Psoas muscle (tissue), 8 donors: ENCODE results near the gene IGFBPL1. TPM values are rescaled to one million over a fixed set of nuclear protein-coding genes. Genes with fewer than 3 reads are reported as not detected.
"Not testable (repeated sequence)": the region's sequence is repeated elsewhere in the genome, so short reads cannot be mapped to it uniquely, and the experiment has no call there.

ENCODE experiments used
- ATAC-seq, 4 donors: fragments of 200-7000 bp; cut with Tn5 transposase; one replicate each; pipeline ENCODE4 v1.9.1; 2020; ENCODE audit warnings: moderate library complexity in 3 of 4, mild to moderate bottlenecking in 2 of 4
- DNase-seq, 2 donors: peaks; one replicate each; pipeline ENCODE4 v3.0.0-alpha.2; 2020
- H3K27ac ChIP-seq: fragments of 200-600 bp; one replicate; pipeline ENCODE4 v1.8.0; 2022
- H3K27me3 ChIP-seq, 3 donors: fragments of 200-600 bp in 1 of 3; one replicate each; pipeline versions ENCODE4 v1.6.1 to v1.8.0; 2013 to 2022; ENCODE audit warnings: low read length in 2 of 3, mild to moderate bottlenecking in 2 of 3, moderate library complexity in 1 of 3; ENCODE audit not compliant: insufficient read depth in 3 of 3
- H3K36me3 ChIP-seq, 2 donors: fragments of 200-600 bp in 1 of 2; one replicate each; pipeline versions ENCODE4 v1.6.1 to v1.8.0; 2013 to 2022; ENCODE audit warnings: low read depth in 1 of 2, mild to moderate bottlenecking in 1 of 2, moderate library complexity in 1 of 2; ENCODE audit not compliant: insufficient read depth in 1 of 2
- H3K4me1 ChIP-seq: fragments of 200-600 bp; one replicate; pipeline ENCODE4 v1.8.0; 2022
- H3K4me3 ChIP-seq: fragments of 200-600 bp; one replicate; pipeline ENCODE4 v1.8.0; 2022; ENCODE audit warnings: mild to moderate bottlenecking
- H3K9me3 ChIP-seq: fragments of 200-600 bp; one replicate; pipeline ENCODE4 v1.8.0; 2022
- WGBS, 3 donors: extraction: QIAGEN DNeasy Blood & Tissue Kit; methylation state at CpG; one replicate each; pipeline versions ENCODE4 v1.1.6 to v1.1.7; 2013; 5-methylcytosine and 5-hydroxymethylcytosine counted together
- intact Hi-C, 2 donors: fragments of 100-400 bp; cut with DNase I; formaldehyde crosslinking; loops; one replicate each; pipeline versions ENCODE4 v1.11.0 to v1.14.2; 2022
- polyA plus RNA-seq, 3 donors: library from polyadenylated mRNA; stranded (reverse); fragments of 200-250 nt; gene quantifications; one replicate each; pipeline ENCODE4 v1.2.3, GENCODE V29; 2013
- total RNA-seq, 4 donors: library from RNA; stranded (reverse); fragmentation: NEBNext Ultra II Directional in 2 of 4; extraction: Animal tissue kit (Norgen Biotek cat#: 25700) in 2 of 4; gene quantifications; one replicate each; pipeline versions ENCODE4 v1.2.1 to v1.2.4, GENCODE V29; 2021 to 2023
- TF ChIP-seq, protein P1 (sequence below): fragments of 200-600 bp; IDR thresholded peaks from one replicate; pipeline ENCODE4 v1.8.0; 2022; ENCODE audit warnings: antibody characterized with exemption
- donor health status: healthy with polysubstance abuse.
- donor health status: DM: no; HTN: no; CAD: no; lungs with moderate emphysema.
- donor health status: Bipolar disorder and iron deficiency.
- donor health status: healthy.
- donor health status: DM: yes; HTN: yes; CAD: no.
- donor health status: DM: no; HTN: no; CAD: no.
- donor health status: DM: no; HTN: no; CAD: no.
- donor health status: DM: yes; HTN: yes; CAD: no.

IGFBPL1 gene
- total and polyA plus RNA-seq, 7 donors = 0.10 to 0.51 (median 0.42) TPM; not detected in 4

DNA sequence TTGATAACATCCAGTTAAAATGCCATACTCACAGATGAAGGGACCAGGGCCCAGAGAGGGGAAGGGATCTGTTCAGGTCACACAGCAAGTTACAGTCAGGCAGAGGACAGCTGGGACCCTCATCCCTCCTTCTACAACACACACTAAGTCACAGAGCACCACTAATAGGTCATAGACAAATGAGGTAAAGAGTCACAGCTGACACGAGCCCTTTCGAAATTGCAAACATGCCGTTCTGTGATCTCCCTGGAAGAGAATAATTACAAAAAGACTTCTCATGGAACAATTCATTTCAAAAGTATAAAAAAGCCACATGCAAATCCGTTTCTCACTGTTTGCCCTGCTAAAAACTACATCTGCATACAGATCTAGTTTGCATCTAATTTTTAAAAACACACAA lies 15.5 kb downstream of the IGFBPL1 start:
- H3K27me3 ChIP-seq = peaks cover 0 to 25% (median 0%) of the 10 kb centered on the region in 3 donors
- no peak overlapping the region for H3K27ac ChIP-seq
- no peak overlapping the region for H3K4me3 ChIP-seq
- ATAC-seq = no peak
- no peak for DNase-seq
- H3K36me3 ChIP-seq = no peaks in the 10 kb centered on the region
- no peaks in the 10 kb centered on the region for H3K9me3 ChIP-seq
- TF ChIP-seq, protein P1, sequence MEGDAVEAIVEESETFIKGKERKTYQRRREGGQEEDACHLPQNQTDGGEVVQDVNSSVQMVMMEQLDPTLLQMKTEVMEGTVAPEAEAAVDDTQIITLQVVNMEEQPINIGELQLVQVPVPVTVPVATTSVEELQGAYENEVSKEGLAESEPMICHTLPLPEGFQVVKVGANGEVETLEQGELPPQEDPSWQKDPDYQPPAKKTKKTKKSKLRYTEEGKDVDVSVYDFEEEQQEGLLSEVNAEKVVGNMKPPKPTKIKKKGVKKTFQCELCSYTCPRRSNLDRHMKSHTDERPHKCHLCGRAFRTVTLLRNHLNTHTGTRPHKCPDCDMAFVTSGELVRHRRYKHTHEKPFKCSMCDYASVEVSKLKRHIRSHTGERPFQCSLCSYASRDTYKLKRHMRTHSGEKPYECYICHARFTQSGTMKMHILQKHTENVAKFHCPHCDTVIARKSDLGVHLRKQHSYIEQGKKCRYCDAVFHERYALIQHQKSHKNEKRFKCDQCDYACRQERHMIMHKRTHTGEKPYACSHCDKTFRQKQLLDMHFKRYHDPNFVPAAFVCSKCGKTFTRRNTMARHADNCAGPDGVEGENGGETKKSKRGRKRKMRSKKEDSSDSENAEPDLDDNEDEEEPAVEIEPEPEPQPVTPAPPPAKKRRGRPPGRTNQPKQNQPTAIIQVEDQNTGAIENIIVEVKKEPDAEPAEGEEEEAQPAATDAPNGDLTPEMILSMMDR = no peak
- no peaks in the 10 kb centered on the region for H3K4me1 ChIP-seq
- intact Hi-C loops = no loop called here
- 44 to 59% (median 54%) methylated on average over 4 of the region's 4 CpGs for WGBS, 3 donors

DNA sequence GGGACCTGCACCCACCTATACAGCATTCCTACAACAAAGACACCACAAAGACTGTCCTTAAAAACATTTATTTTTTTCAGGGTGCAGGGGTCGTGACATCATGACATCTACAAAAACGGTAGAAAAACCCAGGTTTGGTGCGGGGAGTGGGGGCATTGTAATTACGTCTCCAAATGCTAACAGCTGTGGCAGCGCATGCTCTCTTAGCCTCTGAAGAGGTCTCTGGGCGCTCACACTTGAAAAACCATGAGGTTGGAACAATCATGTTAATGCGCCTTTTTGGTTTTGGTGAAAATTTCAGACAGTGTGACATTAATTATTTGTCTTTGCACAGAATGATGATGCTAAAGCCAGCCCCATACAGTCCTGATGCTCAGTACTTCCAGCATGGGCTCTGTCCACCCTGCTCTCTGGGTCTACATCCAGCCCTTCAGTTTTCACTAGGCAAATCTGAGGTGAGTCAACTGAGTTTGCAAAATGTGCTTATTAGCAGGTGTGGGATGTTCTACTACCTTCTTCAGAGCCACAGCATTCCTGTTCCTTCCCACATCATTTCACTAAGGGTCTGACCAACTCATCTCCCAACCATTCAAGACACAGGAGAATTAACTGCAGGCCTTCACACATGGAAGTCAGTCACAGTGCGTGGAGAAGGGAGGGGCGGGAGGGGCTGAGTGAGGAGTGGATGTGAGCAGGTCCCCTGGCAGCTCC lies 17.6 kb downstream of the IGFBPL1 start:
- Histone ChIP-seq H3K27ac (no peak overlapping the region), H3K27me3 (peaks cover 0 to 13% (median 0%) of the 10 kb centered on the region in 3 donors), H3K4me3 (no peak overlapping the region), H3K9me3 (no peaks in the 10 kb centered on the region), H3K4me1 (no peaks in the 10 kb centered on the region), H3K36me3 (no peaks in the 10 kb centered on the region)
- WGBS, 3 donors = 84 to 89% (median 85%) methylated on average over 9 of the region's 9 CpGs
- intact Hi-C loops = no loop called here
- ATAC-seq (no peak), DNase-seq (no peak)
- TF ChIP-seq, protein P1 = no peak

DNA sequence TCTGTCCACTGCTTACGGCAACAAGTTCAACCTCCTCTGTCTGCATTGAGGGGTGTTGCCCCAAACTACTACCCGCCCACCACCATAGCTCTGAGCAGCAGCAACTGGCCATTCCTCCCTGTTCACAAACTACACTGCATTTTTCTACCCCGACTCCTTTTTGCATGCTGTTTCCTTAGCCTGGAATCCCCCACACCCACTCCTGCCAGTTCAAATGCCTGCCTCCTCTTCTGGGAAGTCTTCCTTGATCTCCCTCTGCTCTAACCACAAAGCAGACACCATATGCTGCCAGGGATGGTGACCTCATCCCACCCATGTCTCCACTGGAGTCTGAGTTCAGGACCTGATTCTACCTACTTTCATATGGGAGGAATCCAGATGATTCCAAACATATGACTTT lies 18.5 kb downstream of the IGFBPL1 start:
- Histone ChIP-seq H3K4me3 (no peak overlapping the region), H3K36me3 (no peaks in the 10 kb centered on the region), H3K4me1 (no peaks in the 10 kb centered on the region), H3K27ac (no peak overlapping the region), H3K27me3 (peaks cover 0 to 13% (median 0%) of the 10 kb centered on the region in 3 donors), H3K9me3 (no peaks in the 10 kb centered on the region)
- intact Hi-C loops = no loop called here
- WGBS, 3 donors = 66 to 76% (median 66%) methylated on average over 3 of the region's 3 CpGs
- TF ChIP-seq, protein P1 = no peak
- DNase-seq (no peak), ATAC-seq (no peak)

DNA sequence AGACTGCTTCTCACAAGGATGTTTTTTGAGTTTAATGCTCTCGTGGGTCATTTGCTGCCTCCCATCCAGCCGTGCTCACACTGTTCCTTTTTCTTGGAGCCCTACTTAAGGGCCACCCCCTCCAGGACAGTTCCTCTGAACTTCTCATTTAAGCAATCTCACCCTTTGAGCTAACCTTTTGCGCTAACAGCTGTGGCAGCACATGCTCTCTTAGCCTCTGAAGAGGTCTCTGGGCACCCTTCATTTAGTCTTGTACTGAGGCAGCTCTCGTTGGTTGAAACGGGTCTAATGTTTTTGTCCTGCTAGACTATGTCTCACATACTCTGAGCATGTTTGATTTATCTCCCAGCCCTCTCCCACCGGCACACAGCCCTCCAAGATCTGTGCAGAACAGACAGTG lies 19.9 kb downstream of the IGFBPL1 start:
- 46 to 56% (median 50%) methylated on average over 6 of the region's 6 CpGs for WGBS, 3 donors
- Histone ChIP-seq H3K27ac (no peak overlapping the region), H3K27me3 (peaks cover 0 to 13% (median 0%) of the 10 kb centered on the region in 3 donors), H3K4me3 (no peak overlapping the region), H3K36me3 (no peaks in the 10 kb centered on the region), H3K4me1 (no peaks in the 10 kb centered on the region), H3K9me3 (no peaks in the 10 kb centered on the region)
- intact Hi-C loops = no loop called here
- TF ChIP-seq, protein P1 = no peak
- no peak for DNase-seq
- ATAC-seq = no peak

DNA sequence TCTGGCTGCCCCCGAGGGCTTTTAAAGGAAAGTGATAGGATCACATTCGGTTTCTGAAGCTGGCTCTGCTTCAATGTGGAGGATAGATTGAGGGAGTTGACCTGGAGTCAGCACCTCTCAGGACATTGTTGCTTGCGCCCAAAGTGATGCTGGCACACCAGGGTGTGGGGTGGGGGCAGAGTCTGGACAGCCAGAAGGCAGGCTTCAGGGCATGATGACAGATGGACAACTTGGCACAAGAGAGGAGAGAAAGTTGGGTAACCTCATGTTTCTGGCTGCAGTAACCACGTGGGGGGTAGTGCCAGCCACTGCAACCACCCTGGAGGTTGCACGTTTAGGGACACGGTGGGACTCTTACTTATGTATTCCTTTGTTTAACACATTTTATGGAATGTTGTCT lies 22.3 kb downstream of the IGFBPL1 start:
- Histone ChIP-seq H3K27me3 (peaks cover 0 to 13% (median 0%) of the 10 kb centered on the region in 3 donors), H3K4me3 (no peak overlapping the region), H3K9me3 (no peaks in the 10 kb centered on the region), H3K36me3 (peaks cover 0 to 16% of the 10 kb centered on the region in 2 donors), H3K27ac (no peak overlapping the region), H3K4me1 (no peaks in the 10 kb centered on the region)
- intact Hi-C loops = no loop called here
- no peak for DNase-seq
- no peak for ATAC-seq
- 48 to 68% (median 59%) methylated on average over 6 of the region's 6 CpGs for WGBS, 3 donors
- TF ChIP-seq, protein P1 = no peak

DNA sequence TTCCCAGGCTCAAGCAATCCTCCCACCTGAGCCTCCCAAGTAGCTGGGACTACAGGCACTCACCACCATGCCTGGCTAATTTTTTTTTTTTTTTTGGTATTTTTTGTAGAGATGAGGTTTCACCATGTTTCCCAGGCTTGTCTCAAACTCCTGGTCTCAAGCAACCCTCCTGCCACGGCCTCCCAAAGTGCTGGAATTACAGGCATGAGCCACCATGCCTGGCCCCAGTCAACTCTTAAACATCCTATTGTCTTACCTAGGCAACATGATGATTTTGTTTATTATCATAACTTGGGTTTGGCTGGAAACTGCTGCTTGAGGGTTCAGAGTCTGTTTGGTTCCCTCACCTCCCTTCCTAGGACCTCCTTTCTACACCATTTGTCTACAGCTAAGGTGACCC lies 25.1 kb downstream of the IGFBPL1 start:
- ATAC-seq, H3K9me3 ChIP-seq, H3K27me3 ChIP-seq, H3K4me1 ChIP-seq, H3K27ac ChIP-seq, DNase-seq, H3K4me3 ChIP-seq: not testable (repeated sequence)
- WGBS, 3 donors = 39 to 90% (median 86%) methylated on average over 1 of the region's 1 CpG
- intact Hi-C loops = loop anchor here (10.0 kb wide), 4 partner anchors 494 to 994 kb away; partner anchors contain the start of genes POLR1E (in 1 of the 2) and SLC25A51 (in 1 of the 2)
- H3K36me3 ChIP-seq = peaks cover 8 to 30% of the 10 kb centered on the region in 2 donors
